AG04449 (cell line): ENCODE measurements around the gene SLC24A3.

ENCODE experiments used
- CTCF ChIA-PET: fragments of 350-600 bp; formaldehyde crosslinking; extraction: SDS; loops from one replicate; lab custom pipeline; 2021; ENCODE audit warnings: antibody characterized with exemption; lab: Yijun Ruan, JAX
- POLR2A ChIA-PET: fragments of 400-600, 350-600 bp; formaldehyde crosslinking; extraction: SDS; loops from one replicate; lab custom pipeline; 2020; ENCODE audit warnings: antibody characterized with exemption, inconsistent platforms; lab: Yijun Ruan, JAX
- DNase-seq: peaks from one replicate; pipeline ENCODE4 v3.0.0-alpha.2; 2010; ENCODE audit warnings: low read depth, low spot score
- H3K4me3 ChIP-seq: 2 replicates; pipeline ENCODE4 v1.5.1; 2011; ENCODE audit warnings: low read depth, mild to moderate bottlenecking, control low read depth, low read length
- CTCF ChIP-seq: IDR thresholded peaks from one replicate; pipeline ENCODE4 v1.5.1; 2011; ENCODE audit warnings: mild to moderate bottlenecking, moderate library complexity, low read length, control low read depth, inconsistent platforms; ENCODE audit not compliant: insufficient read depth; ENCODE audit errors: missing control alignments

The SLC24A3 gene

GRCh38 chr20:19223640-19224039 is 11.2 kb downstream of the SLC24A3 start:
- no peak for DNase-seq
- no peak overlapping the region for H3K4me3 ChIP-seq
- CTCF ChIA-PET = interaction anchor here (0.9 kb wide), 1 partner anchor 16 kb away, joined by 3 read pairs; no protein-coding TSS in a partner anchor
- no peak for TF ChIP-seq CTCF
- POLR2A ChIA-PET = no interaction called here

GRCh38 chr20:19231359-19232035 is 19.1 kb downstream of the SLC24A3 start:
- DNase-seq = no peak
- POLR2A ChIA-PET = no interaction called here
- CTCF ChIA-PET = interaction anchor here (1.6 kb wide), 1 partner anchor 18 kb away, joined by 6 read pairs; the partner anchor contains the start of gene SLC24A3
- no peak overlapping the region for H3K4me3 ChIP-seq
- TF ChIP-seq CTCF = no peak

- no peak for TF ChIP-seq CTCF
- no peak for DNase-seq
- no peak overlapping the region for H3K4me3 ChIP-seq
- POLR2A ChIA-PET = no interaction called here
- CTCF ChIA-PET = interaction anchor here (1.6 kb wide), 1 partner anchor 20 kb away, joined by 6 read pairs; the partner anchor contains the start of gene SLC24A3
Observed at GRCh38 chr20:19232997-19233794, 20.8 kb downstream of the SLC24A3 start.

- ChIA-PET POLR2A (no interaction called here), CTCF (no interaction called here)
- no peak overlapping the region for H3K4me3 ChIP-seq
- TF ChIP-seq CTCF = no peak
- no peak for DNase-seq
Observed at GRCh38 chr20:19236371-19237055, 24.1 kb downstream of the SLC24A3 start.

GRCh38 chr20:19241440-19241839 is 29.0 kb downstream of the SLC24A3 start:
- no peak for DNase-seq
- TF ChIP-seq CTCF = no peak
- H3K4me3 ChIP-seq = no peak overlapping the region
- CTCF ChIA-PET = no interaction called here
- POLR2A ChIA-PET = no interaction called here
